Measurements from ENCODE around the gene GRM1. TPM values are rescaled to one million over a fixed set of nuclear protein-coding genes. Genes with fewer than 3 reads are reported as not detected.

GRM1 gene
- total RNA-seq, 2 experiments from 2014 or later, result not detected

DNA sequence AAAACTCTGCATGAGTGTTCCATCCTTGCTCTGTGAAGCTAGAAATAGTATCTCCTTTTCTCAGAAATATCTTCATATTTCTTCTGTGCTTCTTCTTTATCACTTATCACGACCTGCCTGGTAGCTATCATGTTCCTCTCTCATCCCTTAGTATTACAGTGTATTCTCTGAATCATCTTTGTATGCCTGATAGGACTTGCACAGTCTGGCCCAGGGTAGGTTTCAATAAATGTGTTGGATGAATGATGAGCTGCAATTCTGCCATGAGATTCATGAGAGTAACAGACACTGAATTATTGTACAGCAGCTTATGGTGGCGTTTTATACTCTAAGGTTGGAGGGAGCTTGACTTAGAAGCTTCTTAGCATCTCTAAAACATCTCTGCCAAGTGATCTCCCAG, 66.6 kb downstream of the GRM1 start:
- TF ChIP-seq, protein P1, sequence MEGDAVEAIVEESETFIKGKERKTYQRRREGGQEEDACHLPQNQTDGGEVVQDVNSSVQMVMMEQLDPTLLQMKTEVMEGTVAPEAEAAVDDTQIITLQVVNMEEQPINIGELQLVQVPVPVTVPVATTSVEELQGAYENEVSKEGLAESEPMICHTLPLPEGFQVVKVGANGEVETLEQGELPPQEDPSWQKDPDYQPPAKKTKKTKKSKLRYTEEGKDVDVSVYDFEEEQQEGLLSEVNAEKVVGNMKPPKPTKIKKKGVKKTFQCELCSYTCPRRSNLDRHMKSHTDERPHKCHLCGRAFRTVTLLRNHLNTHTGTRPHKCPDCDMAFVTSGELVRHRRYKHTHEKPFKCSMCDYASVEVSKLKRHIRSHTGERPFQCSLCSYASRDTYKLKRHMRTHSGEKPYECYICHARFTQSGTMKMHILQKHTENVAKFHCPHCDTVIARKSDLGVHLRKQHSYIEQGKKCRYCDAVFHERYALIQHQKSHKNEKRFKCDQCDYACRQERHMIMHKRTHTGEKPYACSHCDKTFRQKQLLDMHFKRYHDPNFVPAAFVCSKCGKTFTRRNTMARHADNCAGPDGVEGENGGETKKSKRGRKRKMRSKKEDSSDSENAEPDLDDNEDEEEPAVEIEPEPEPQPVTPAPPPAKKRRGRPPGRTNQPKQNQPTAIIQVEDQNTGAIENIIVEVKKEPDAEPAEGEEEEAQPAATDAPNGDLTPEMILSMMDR (IDR thresholded peaks at IDR 0.05), result no peak

GRCh38 chr6:146097586-146097985, 68.7 kb downstream of the GRM1 start:
- H3K27me3 ChIP-seq (ENCODE audit: control insufficient read depth in 1 of 2, insufficient read depth in 2 of 2, low read length in 2 of 2), result peaks cover 0 to 3% of the 10 kb centered on the region in 2 experiments
- intact Hi-C loops (cut with DNase I, micrococcal nuclease), result no loop called here
- POLR2A ChIA-PET, result no interaction called here
- no peak overlapping the region for H3K27ac ChIP-seq (ENCODE audit: low read depth in 1 of 2, low read length in 2 of 2)
- peaks cover 5% of the 10 kb centered on the region for H3K27me3 Mint-ChIP-seq
- H3K4me3 Mint-ChIP-seq, result no peak overlapping the region
- TF ChIP-seq, protein P1 (IDR thresholded peaks at IDR 0.05), result no peak
- H3K9me3 ChIP-seq (ENCODE audit: control insufficient read depth in 1 of 2, insufficient read depth in 1 of 2, low read length in 2 of 2), result no peaks in the 10 kb centered on the region
- no peak for DNase-seq
- no peak overlapping the region for H3K27ac Mint-ChIP-seq
- no peaks in the 10 kb centered on the region for H3K36me3 ChIP-seq (ENCODE audit: insufficient read depth, low read length)
- no peaks in the 10 kb centered on the region for H3K4me1 Mint-ChIP-seq (ENCODE audit: low read depth)
- CTCF ChIA-PET, result no interaction called here
- H3K36me3 Mint-ChIP-seq (ENCODE audit: low read depth), result no peaks in the 10 kb centered on the region
- H3K4me1 ChIP-seq (ENCODE audit: insufficient read depth, low read length), result no peaks in the 10 kb centered on the region
- H3K9me3 Mint-ChIP-seq, result no peaks in the 10 kb centered on the region
- H3K4me3 ChIP-seq (ENCODE audit: low read length), result no peak overlapping the region
- ATAC-seq (ENCODE audit: poor library complexity), result no peak

More for the DNA sequence above, 66.6 kb downstream of the GRM1 start:
- H3K36me3 Mint-ChIP-seq (ENCODE audit: low read depth), result no peaks in the 10 kb centered on the region
- ATAC-seq (ENCODE audit: poor library complexity) (no peak), DNase-seq (no peak)
- no peaks in the 10 kb centered on the region for H3K4me1 ChIP-seq (ENCODE audit: insufficient read depth, low read length)
- H3K27me3 Mint-ChIP-seq, result no peaks in the 10 kb centered on the region
- intact Hi-C loops (cut with DNase I, micrococcal nuclease), result no loop called here
- H3K27ac ChIP-seq (ENCODE audit: low read depth in 1 of 2, low read length in 2 of 2), result no peak overlapping the region
- H3K4me3 Mint-ChIP-seq, result no peak overlapping the region
- no peaks in the 10 kb centered on the region for H3K36me3 ChIP-seq (ENCODE audit: insufficient read depth, low read length)
- POLR2A ChIA-PET, result no interaction called here
- H3K4me3 ChIP-seq (ENCODE audit: low read length), result no peak overlapping the region
- H3K9me3 ChIP-seq (ENCODE audit: control insufficient read depth in 1 of 2, insufficient read depth in 1 of 2, low read length in 2 of 2), result no peaks in the 10 kb centered on the region
- H3K4me1 Mint-ChIP-seq (ENCODE audit: low read depth), result no peaks in the 10 kb centered on the region
- CTCF ChIA-PET, result no interaction called here
- peaks cover 0 to 3% of the 10 kb centered on the region in 2 experiments for H3K27me3 ChIP-seq (ENCODE audit: control insufficient read depth in 1 of 2, insufficient read depth in 2 of 2, low read length in 2 of 2)
- no peaks in the 10 kb centered on the region for H3K9me3 Mint-ChIP-seq
- no peak overlapping the region for H3K27ac Mint-ChIP-seq

- Mint-ChIP-seq H3K4me3 (no peak overlapping the region), H3K27ac (no peak overlapping the region), H3K9me3 (no peaks in the 10 kb centered on the region), H3K4me1 (ENCODE audit: low read depth) (no peaks in the 10 kb centered on the region), H3K36me3 (ENCODE audit: low read depth) (no peaks in the 10 kb centered on the region), H3K27me3 (peaks cover 10% of the 10 kb centered on the region)
- H3K27ac ChIP-seq (ENCODE audit: low read depth in 1 of 2, low read length in 2 of 2), result no peak overlapping the region
- no peaks in the 10 kb centered on the region for H3K4me1 ChIP-seq (ENCODE audit: insufficient read depth, low read length)
- H3K36me3 ChIP-seq (ENCODE audit: insufficient read depth, low read length), result no peaks in the 10 kb centered on the region
- DNase-seq (no peak), ATAC-seq (ENCODE audit: poor library complexity) (no peak)
- no peaks in the 10 kb centered on the region for H3K9me3 ChIP-seq (ENCODE audit: control insufficient read depth in 1 of 2, insufficient read depth in 1 of 2, low read length in 2 of 2)
- intact Hi-C loops (cut with DNase I, micrococcal nuclease), result no loop called here
- CTCF ChIA-PET, result interaction anchor here (1.5 kb wide), 1 partner anchor 8 kb away, joined by 3 read pairs; no protein-coding TSS in a partner anchor
- POLR2A ChIA-PET, result no interaction called here
- H3K4me3 ChIP-seq (ENCODE audit: low read length), result no peak overlapping the region
- TF ChIP-seq, protein P1 (IDR thresholded peaks at IDR 0.05), result no peak
- no peaks in the 10 kb centered on the region for H3K27me3 ChIP-seq (ENCODE audit: control insufficient read depth in 1 of 2, insufficient read depth in 2 of 2, low read length in 2 of 2)
Measured at GRCh38 chr6:146100776-146101175, 71.9 kb downstream of the GRM1 start.

Data from CD4-positive, alpha-beta T cell (primary cell).